ENCODE results near the gene DNAJC11. TPM values are rescaled to one million over a fixed set of nuclear protein-coding genes. Genes with fewer than 3 reads are reported as not detected.

DNAJC11 gene
- total RNA-seq, 2 experiments from 2014 or later = 75.5 to 78.3 TPM

DNA sequence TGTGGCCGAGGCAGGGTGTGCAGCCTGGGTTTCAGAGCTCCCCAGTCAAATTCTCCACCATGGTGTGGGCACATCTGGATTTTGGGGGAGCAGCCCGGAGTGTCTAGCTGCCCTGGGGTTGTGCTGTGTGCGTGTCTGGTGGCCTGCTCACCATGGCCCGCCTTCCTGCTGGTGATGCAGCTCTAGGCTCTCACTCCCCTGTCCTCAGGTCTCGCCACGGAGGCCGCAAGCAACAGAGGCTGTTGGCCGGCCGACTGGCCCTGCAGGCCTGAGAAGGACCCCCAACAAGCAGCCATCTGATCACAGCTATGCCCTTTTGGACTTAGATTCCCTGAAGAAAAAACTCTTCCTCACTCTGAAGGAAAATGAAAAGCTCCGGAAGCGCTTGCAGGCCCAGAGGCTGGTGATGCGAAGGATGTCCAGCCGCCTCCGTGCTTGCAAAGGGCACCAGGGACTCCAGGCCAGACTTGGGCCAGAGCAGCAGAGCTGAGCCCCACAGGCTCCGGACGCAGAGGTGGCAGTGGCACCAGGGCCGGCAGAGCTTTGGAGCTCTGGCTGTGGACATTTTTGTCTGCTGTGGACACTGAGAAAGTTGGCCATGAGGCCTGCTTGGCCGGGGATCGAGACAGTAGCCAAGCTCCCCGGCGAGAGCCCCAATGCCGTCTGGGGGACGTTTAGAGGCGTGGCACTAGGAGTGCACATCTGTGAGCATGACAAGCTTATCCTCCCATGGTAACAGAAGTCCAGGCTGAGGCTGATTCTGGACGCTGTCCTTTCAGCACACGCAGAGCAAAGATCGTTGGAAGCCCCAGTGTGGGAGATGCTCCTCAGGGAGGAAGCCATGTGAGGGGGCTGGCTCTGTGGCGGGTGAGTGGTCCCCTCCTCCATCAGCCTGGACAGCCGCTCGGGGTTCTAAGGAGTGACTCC lies 68.8 kb downstream of the DNAJC11 start:
- ChIA-PET POLR2A (no interaction called here), CTCF (interaction anchor here (0.6 to 0.8 kb wide), 2 partner anchors 51 to 228 kb away, joined by 4 read pairs; no protein-coding TSS in a partner anchor)

DNA sequence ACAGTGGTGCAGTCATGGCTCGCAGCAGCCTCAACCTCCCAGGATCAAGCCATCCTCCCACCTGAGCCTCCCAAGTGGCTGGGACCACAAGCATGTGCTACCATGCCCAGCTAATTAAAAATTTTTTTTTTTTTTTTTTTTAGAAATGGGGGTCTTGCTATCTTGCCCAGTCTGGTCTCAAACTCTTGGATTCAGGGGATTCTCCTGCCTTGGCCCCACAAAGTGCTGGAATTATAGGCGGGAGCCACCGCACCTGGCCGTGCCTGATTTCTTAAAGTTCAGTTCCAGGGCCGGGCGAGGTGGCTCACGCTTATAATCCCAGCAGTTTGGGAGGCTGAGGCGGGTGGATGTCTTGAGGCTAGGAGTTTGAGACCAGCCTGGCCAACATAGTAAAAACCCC lies 70.6 kb downstream of the DNAJC11 start:
- ChIA-PET CTCF (interaction anchor here (1.1 kb wide), 1 partner anchor 14 kb away, joined by 3 read pairs; no protein-coding TSS in a partner anchor), POLR2A (interaction anchor here (0.7 kb wide), 1 partner anchor 10 kb away, joined by 8 read pairs; no protein-coding TSS in a partner anchor)

DNA sequence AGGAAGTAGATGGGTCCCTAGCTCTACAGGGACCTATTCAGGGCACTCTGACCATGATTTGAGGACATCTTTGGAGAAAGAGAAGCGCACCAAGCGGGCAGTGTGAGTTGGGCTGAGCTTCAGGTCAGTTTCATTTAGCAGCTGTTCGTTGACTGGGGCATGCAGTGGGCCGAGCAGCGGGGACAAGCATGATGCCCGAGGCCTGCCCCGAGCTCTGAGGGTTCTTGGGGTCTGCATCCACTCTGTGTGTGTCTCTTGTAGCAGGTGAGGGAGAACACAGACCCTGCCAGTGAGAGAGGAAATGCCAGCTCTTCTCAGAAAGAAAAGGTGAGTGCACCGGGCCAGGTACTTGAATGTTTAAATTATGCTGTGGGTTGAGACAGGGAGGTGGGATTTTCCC lies 71.6 kb downstream of the DNAJC11 start:
- POLR2A ChIA-PET = no interaction called here
- CTCF ChIA-PET = interaction anchor here (1.0 to 1.1 kb wide), 2 partner anchors 15 to 153 kb away, joined by 3 read pairs; no protein-coding TSS in a partner anchor

DNA sequence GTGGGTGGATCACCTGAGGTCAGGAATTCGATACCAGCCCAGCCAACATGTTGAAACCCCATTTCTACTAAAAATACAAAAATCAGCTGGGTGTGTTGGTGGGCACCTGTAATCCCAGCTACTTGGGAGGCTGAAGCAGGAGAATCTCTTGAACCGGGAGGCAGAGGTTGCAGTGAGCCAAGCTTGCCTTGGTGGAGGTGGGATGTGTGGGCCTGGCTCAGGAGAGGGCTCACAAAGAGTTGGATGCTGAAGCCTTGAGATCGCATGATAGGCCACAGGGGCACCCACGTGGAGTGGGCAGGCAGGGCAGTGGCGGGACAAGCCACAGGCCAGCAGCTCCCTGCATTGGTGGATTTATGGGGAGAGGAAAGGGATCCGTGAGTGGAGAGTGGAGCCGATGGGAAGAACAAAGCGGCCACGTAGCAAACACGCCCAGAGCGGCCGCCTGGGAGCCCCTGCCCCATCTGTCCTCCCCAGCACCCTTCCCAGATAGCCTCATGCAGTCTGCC lies 72.6 kb downstream of the DNAJC11 start:
- CTCF ChIA-PET = interaction anchor here (0.6 kb wide), 1 partner anchor 35 kb away, joined by 3 read pairs; no protein-coding TSS in a partner anchor
- POLR2A ChIA-PET = no interaction called here

DNA sequence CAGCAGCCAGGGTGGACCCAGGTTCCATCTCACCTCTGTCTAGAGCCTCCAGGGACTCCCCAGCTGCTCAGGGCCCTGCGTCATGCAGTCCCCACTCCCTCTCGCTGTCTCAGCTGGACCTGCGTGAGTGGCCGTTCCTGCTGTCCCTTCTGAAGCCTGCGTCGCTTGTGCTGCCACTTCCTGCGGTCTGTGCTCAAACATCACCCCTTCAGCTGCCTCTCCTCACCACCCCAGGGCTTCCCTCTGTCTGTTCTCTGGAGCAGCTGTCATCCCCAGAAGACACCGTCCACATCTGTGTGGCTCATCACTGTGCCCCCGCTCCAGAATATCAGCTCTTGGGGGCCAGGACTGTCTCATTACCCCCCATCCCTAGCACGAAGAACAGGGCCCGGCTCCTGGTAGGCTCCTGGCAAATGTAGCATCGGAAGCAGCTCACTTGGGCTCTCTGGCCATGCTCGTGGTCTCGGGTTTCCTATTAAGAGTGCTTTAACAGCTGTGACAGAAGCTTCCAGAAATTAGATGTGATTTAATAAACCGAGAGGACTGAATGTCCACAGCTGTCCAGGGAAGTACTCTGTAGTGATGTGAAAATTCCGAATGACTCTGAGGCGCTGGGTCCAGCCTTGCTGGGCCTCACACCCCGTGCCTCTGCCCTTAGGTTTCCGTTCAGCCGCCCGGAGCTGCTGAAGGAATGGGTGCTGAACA lies 73.6 kb downstream of the DNAJC11 start:
- ChIA-PET CTCF (interaction anchor here (1.4 kb wide), 1 partner anchor 74 kb away, joined by 4 read pairs; the partner anchor contains the start of genes NOL9 and TAS1R1), POLR2A (no interaction called here)

DNA sequence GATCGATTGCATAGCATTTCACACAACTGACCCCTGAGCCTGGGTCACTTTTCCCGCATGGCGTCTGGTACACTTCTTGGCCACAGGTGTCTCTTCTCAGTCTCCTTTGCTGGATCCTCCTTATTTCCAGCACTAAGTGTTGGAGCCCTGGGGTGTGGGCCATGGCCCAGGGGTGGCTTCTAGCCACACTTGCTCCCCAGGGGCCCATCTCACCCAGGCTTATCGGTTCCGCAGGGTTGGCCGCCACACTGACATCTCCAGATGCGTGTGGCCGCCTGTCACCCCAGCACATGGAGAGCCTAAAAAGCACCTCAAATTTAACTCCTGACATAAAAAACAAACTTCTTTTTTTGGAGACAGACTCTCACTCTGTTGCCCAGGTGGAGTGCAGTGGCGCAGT lies 74.6 kb downstream of the DNAJC11 start:
- CTCF ChIA-PET = interaction anchor here (1.4 kb wide), 1 partner anchor 73 kb away, joined by 4 read pairs; the partner anchor contains the start of genes NOL9 and TAS1R1
- POLR2A ChIA-PET = no interaction called here

DNA sequence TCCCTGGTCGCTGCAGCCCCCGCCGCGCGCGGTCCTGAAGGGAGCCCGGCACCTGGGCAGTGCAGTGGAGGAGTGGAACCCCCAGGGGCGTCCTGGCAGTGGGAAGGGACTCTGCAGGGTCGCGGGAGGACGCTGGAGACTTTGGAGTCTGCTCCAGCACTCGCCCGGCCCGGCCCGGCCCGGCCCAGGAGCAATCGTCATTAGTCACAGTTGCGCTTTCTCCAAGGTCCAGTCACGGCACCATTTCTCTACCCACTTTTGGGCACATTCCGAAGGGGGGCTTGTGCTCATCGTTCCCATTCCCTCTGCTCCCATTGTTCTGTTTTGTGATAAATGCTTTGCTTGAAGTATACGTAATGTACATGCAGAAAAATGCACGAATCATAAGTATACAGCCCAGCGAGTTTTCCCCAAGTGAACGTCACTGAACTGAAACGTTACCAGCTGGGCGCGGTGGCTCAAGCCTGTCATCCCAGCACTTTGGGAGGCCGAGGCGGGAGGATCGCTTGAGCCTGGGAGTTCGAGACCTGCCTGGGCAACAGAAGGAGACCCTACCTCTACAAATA lies 75.9 kb downstream of the DNAJC11 start:
- ChIA-PET CTCF (interaction anchor here (0.7 kb wide), 1 partner anchor 41 kb away, joined by 3 read pairs; no protein-coding TSS in a partner anchor), POLR2A (no interaction called here)

DNA sequence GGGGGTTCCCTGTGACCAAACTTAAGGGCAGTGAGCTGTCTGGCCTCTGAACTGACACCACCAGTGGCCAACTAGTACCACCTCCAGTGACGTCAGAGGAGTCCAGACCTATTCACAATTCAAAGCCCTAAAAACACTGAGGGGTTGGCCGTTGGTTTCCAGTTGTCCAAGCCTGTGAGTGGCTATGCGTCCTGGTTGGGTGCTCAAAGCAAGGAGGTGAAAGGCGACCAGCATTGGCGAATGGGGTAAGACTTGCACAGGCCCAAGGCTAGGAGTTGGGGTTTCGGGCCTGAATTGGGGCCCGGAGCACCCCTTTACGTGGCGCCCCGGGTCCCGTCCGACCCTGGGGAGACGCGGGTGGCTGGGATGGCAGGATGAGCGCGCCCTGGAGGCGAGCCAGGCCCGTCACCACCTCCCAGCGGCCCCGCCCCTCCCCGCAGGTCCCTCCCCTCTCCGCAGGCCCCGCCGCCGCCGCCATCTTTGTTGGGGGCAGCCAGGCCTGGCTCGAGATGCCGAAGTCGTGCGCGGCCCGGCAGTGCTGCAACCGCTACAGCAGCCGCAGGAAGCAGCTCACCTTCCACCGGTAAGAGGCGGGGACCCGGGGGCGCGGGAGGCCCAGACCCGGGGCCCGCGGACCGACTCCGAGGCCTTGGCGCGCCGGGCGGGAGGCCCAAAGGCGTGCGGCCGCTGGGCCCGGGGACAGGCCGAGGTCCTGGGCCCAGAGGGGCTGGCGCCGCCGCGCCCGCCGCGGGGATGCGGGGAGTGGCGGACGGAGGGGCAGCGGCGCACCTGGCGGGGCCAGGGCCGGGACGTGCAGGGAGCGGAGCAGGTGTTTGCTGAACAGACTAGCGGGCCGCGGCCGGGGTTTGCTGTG lies 76.7 kb downstream of the DNAJC11 start, which contains the start of gene THAP3:
Gene THAP3 (plus strand): TSS at position 159 of the 874 bp plus-strand sequence. CDS start 351 bp downstream, at position 510.
- CTCF ChIA-PET = interaction anchor here (0.6 to 1.3 kb wide), 4 partner anchors 23 to 41 kb away, joined by 3 read pairs; partner anchors contain the start of gene KLHL21
- POLR2A ChIA-PET = interaction anchor here (1.2 to 1.3 kb wide), 2 partner anchors 9 to 21 kb away, joined by 4 read pairs; no protein-coding TSS in a partner anchor

DNA sequence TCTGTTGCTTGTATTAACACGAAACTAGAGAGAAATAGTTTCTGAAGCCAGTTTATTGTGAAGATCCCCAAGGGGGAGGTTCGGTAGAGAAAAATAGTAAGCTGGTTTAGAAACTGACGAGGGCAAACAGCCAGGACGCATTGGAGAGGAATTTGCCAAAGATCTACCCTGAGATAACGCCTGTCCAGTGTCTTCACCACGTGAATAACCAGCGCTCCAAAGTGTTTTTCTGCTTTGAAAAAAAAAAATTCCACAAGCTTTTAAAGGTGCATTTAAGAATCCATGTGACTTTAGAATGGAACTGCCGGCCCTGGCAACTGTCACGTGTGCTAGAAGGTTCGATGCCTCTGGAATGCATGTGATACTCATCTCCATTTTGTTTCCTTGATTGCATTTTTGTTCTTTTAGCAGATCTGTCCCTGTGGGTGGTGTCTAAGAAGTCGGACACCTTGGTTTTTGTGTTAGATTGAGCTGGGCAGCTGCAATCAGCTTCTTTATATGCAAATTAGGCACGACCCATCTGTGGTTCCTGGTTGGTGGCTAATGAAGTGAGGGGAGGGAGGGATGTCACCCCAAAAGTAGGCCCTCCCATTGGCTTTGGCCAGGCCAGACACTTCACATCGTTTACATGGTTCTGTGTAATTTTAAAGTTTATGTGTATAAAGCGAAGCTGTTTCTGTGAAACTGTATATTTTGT lies 78.2 kb downstream of the DNAJC11 start:
- POLR2A ChIA-PET = interaction anchor here (1.1 to 1.3 kb wide), 2 partner anchors 8 to 21 kb away, joined by 3 to 4 read pairs; partner anchors contain the start of gene KLHL21
- CTCF ChIA-PET = interaction anchor here (0.9 to 1.3 kb wide), 2 partner anchors 19 to 21 kb away, joined by 3 to 4 read pairs; partner anchors contain the start of gene KLHL21

DNA sequence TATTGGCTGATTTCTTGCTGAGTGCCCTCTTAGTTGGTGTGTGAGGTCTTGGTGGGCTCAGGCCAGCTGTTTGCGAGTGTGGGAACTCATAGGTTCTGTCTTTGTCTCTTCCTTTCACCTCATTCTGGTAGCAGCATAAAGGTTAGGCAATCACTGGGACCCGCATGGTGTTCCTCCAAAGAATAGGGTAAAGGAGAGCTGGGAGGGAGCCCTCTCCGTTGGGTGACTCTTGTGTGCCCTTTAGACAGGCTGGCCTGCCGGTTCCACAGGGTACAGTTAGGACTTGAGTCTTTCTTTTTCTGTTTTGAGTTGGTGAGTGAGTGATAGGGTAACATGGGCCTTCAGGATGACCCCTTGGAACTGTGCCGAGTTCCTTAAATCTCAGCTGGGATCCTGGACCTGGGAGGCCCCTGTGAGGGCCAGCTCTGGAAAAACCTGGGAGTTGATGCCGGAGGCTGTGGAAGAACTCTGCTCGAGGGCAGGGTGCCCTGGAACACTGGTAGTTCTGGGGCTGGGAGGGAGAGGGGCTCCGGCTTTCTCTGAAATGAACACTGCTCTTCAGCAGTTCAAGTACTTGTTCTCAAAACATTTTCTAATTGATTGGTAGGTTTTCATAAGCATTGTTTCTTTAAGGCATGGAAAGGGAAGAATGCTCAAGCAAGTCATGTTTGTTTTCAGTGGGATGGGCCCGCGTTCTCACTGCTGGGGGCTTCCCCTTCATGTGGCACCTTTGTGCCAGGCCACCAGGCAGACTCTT lies 79.0 kb downstream of the DNAJC11 start:
- CTCF ChIA-PET = no interaction called here
- POLR2A ChIA-PET = interaction anchor here (0.6 to 1.1 kb wide), 2 partner anchors 20 to 54 kb away, joined by 3 to 5 read pairs; partner anchors contain the start of gene KLHL21

DNA sequence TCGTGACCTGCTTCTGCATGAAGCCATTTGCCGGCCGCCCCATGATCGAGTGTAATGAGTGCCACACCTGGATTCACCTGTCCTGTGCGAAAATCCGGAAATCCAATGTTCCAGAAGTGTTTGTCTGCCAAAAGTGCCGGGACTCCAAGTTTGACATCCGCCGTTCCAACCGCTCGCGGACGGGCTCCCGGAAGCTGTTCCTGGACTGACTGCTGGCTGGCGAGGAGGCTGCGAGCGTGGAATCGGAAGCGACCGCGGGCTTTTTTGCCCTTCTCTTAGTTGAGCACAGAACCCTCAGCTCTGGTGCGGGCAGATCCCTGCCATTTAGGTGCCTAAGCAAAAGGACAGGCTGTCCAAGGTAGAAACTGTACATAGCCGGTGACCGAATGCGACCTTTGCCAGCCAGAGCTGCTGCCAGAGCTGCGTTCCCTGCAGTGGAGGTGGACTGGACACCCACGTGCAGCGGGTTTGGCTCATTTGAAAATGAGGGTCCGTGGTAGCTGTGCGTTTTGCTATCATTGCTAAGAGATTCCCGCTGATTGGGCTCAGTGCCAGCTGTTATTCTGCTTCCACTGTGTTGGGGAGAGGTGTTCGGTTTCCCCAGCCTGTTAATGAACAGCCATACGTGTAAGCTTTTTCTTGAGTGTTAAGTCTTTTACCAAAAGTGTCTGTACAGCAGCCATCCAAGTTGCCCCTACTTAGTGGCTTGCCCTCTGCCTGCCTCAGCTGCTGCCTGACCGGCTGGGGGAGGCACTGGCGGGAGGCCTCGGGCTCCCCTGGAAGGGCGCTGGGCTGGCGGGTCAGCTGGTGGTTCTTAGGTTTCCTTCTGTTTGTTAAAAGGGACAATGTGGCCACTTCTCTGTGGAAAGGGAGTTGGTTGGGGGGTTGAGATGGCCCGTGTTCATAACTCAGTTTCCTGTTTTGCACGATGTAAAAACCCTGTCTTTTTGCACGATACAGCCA lies 79.9 kb downstream of the DNAJC11 start:
- ChIA-PET CTCF (no interaction called here), POLR2A (interaction anchor here (0.6 kb wide), 2 partner anchors 19 to 55 kb away, joined by 3 to 5 read pairs; no protein-coding TSS in a partner anchor)

DNA sequence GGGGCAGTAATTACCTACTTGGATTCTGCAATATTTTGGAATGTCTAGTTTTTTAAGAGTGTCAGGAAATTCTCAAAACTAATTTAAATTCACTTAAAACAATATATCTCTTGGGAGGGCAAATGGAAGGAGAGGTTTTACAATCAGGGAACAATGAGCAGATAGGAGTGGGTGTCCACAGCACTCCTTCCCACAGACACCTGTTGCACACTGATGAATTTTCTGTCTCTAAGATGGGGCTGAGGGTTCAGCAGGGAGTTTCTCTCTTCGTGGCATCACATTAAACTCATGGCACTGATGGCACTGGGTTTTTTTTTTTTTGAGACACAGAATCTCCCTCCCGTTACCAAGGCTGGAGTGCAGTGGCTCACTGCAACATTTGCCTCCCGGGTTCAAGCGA lies 82.6 kb downstream of the DNAJC11 start:
- ChIA-PET POLR2A (no interaction called here), CTCF (no interaction called here)

DNA sequence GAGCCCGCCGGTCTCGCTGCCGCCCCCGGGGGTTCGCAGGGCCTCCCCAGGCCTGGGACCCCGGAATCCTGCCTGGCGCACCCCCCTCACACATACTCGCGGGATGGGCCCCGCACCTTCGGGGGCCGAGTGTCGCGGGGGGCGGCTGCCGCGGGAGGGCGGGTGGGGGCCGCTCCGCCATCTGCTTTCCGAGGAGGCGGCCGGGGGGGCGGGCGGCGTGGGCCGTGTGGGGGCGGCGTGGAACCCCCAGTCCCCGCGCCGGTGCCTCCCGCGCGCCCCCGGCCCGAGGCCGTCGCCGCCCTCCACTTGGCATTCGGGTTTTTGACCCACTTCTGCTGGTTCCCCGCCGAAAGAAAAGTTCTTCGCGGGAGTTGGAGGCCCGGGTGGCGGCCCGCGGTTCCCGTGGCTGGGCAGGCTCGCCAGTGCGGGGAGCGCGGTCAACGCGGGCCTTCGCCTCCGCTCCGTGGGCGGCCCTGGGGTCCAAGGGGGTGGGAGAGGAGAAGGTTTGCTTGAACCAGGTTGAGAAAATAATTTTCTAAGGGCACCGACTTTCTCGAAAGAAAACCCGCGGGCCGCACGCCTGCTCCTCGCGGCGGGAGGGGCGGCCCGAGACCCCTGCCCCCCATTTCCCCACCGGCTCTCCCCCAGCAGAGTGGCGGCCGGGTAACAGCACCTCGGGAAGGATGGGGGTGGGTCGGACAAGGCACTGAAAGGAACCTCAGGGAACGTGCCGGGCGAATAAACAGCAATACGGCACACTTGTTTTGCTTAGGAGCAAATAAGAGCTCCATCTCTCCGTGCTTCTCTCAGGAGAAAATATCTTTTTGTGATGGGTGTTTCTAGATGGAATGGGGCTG lies 86.5 kb downstream of the DNAJC11 start:
- CTCF ChIA-PET = interaction anchor here (1.0 kb wide), 1 partner anchor 11 kb away, joined by 4 read pairs; no protein-coding TSS in a partner anchor
- POLR2A ChIA-PET = interaction anchor here (0.7 kb wide), 1 partner anchor 9 kb away, joined by 4 read pairs; the partner anchor contains the start of gene THAP3
